ENCODE data around the gene FXR2. TPM values are rescaled to one million over a fixed set of nuclear protein-coding genes. Genes with fewer than 3 reads are reported as not detected.

Gene FXR2
- total RNA-seq, 1 experiment from 2014 or later, result 36.4 TPM

DNA sequence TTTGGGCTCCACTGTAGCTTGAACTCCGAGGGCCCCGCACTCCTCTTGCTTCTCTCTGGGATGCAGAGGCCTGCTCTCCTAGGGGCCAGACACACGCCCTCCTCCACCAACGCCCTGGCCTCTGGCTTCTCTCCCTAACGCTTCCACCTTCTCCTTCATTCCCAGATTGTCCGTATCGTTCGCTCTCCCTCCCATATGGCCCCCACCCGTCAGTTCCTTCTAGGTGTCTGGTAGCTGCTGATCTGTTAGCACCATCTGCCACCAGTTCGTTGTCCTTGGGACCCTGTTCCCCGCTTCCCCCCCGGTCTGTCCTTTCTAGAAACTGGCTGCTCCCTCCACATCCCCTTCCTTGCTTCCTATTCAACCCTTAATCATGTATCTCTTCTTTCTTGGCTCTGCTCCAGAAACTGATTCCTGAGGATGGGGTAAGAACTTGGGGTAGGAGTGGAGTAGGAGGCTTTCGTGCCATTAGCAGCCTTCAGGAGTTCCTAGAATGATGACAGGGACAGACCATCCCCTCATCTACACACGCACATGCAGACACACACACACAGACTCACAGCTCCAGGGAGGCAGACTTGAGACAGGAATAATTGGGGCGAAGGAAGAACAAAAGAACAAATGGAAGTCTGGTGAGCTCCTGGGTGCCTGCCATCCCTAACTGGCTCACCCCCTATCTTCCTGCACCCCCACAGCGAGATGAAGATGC is 40.3 kb upstream of the FXR2 start:
- no peak overlapping the region for H2BK5ac ChIP-seq (ENCODE audit: insufficient read length, low read length)
- H4K20me1 ChIP-seq (ENCODE audit: control insufficient read depth, insufficient read depth, insufficient read length), result no peaks in the 10 kb centered on the region
- H3K9me3 Mint-ChIP-seq, result peaks cover 0 to 3% of the 10 kb centered on the region in 2 experiments; a peak in 1 of 5 replicates
- H3K27ac ChIP-seq (ENCODE audit: insufficient read length, low read depth, low read length), result no peak overlapping the region
- H3K23me2 ChIP-seq (ENCODE audit: insufficient read length, low read depth, low read length, poor library complexity, severe bottlenecking), result peaks cover 20% of the 10 kb centered on the region
- H3K4me1 Mint-ChIP-seq, result peaks cover 41 to 55% of the 10 kb centered on the region in 2 experiments
- no peak overlapping the region for H2AK5ac ChIP-seq (ENCODE audit: insufficient read length, low read length)
- H2BK15ac ChIP-seq (ENCODE audit: low read depth, low read length), result no peak overlapping the region
- DNase-seq, result peak; percentile 29
- no peak overlapping the region for H4K91ac ChIP-seq (ENCODE audit: insufficient read length, low read depth, low read length)
- H2BK20ac ChIP-seq (ENCODE audit: low read depth, low read length, poor library complexity, severe bottlenecking), result no peak overlapping the region
- no peak overlapping the region for H2BK120ac ChIP-seq (ENCODE audit: low read depth, low read length, poor library complexity, severe bottlenecking)
- H3K14ac ChIP-seq (ENCODE audit: insufficient read depth, low read length), result no peak overlapping the region
- H3K4me2 ChIP-seq (ENCODE audit: insufficient read depth, insufficient read length, low read length), result no peak overlapping the region
- no peak overlapping the region for H3T11ph ChIP-seq (ENCODE audit: low read length)
- TF ChIP-seq, protein P1, sequence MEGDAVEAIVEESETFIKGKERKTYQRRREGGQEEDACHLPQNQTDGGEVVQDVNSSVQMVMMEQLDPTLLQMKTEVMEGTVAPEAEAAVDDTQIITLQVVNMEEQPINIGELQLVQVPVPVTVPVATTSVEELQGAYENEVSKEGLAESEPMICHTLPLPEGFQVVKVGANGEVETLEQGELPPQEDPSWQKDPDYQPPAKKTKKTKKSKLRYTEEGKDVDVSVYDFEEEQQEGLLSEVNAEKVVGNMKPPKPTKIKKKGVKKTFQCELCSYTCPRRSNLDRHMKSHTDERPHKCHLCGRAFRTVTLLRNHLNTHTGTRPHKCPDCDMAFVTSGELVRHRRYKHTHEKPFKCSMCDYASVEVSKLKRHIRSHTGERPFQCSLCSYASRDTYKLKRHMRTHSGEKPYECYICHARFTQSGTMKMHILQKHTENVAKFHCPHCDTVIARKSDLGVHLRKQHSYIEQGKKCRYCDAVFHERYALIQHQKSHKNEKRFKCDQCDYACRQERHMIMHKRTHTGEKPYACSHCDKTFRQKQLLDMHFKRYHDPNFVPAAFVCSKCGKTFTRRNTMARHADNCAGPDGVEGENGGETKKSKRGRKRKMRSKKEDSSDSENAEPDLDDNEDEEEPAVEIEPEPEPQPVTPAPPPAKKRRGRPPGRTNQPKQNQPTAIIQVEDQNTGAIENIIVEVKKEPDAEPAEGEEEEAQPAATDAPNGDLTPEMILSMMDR (conservative IDR thresholded peaks at IDR 0.05), result no peak
- H3K9me3 ChIP-seq (ENCODE audit: control insufficient read depth, low read depth, low read length), result no peaks in the 10 kb centered on the region
- H3K79me1 ChIP-seq (ENCODE audit: insufficient read depth, low read depth, low read length, poor library complexity, severe bottlenecking), result no peaks in the 10 kb centered on the region
- H4K5ac ChIP-seq (ENCODE audit: insufficient read length, low read depth, low read length), result no peak overlapping the region
- H2BK12ac ChIP-seq (ENCODE audit: insufficient read length, low read depth, low read length), result no peak overlapping the region
- no peak overlapping the region for H2AFZ ChIP-seq (ENCODE audit: low read length)
- no peak overlapping the region for H3K4ac ChIP-seq (ENCODE audit: low read depth, low read length)
- WGBS (ENCODE audit: extremely low coverage, insufficient read length, low lambda C conversion rate), result no CpG with 5 or more reads among the region's 16 CpGs
- peaks cover 8% of the 10 kb centered on the region; the same call in 1 of the 2 replicates for H3K4me1 ChIP-seq (ENCODE audit: insufficient read depth, low read length)
- no peak overlapping the region for H3K18ac ChIP-seq (ENCODE audit: insufficient read length, low read depth, low read length)
- peaks cover under 1% of the 10 kb centered on the region; the same call in 1 of the 2 replicates for H3K27me3 ChIP-seq (ENCODE audit: insufficient read depth, low read length)
- H3K9ac ChIP-seq (ENCODE audit: extremely low read depth, insufficient read length, low read length), result no peak overlapping the region
- H4K8ac ChIP-seq (replicated peaks; ENCODE audit: insufficient read length, low read depth, low read length), result no peak overlapping the region
- peaks cover 7 to 33% (median 10%) of the 10 kb centered on the region in 3 experiments; a peak in 6 of 7 replicates for H3K36me3 Mint-ChIP-seq (ENCODE audit: insufficient read depth in 1 of 3, low read depth in 3 of 3)
- no peaks in the 10 kb centered on the region for H3K79me2 ChIP-seq (ENCODE audit: insufficient read depth, low read length)
- H3K27ac Mint-ChIP-seq, result no peak overlapping the region
- no peak overlapping the region for H3K23ac ChIP-seq (ENCODE audit: insufficient read length, low read depth, low read length)
- peaks cover 41% of the 10 kb centered on the region for H3K27me3 Mint-ChIP-seq (ENCODE audit: low read depth)
- no peak overlapping the region for H3K4me3 Mint-ChIP-seq
- H3K56ac ChIP-seq (ENCODE audit: insufficient read length, low read depth, low read length), result no peak overlapping the region

Measured in H9 (cell line).